Astrocyte of the cerebellum (primary cell): Measurements from ENCODE around the gene SARS2.
"Not testable (repeated sequence)": the region's sequence is repeated elsewhere in the genome, so short reads cannot be mapped to it uniquely, and the experiment has no call there.

Experiments
- DNase-seq: peaks from one replicate; pipeline ENCODE4 v3.0.0-alpha.2; 2011; ENCODE audit warnings: low read depth
- H3K4me3 ChIP-seq: 2 replicates; pipeline ENCODE4 v1.5.1; 2011; ENCODE audit warnings: mild to moderate bottlenecking, low read depth, low read length, moderate library complexity
- in situ Hi-C: cut with HindIII; loops from 2 replicates; pipeline ENCODE4 v1.10.0; 2017; ENCODE audit warnings: low sequenced_read_pairs
- TF ChIP-seq, protein P1 (sequence below): IDR thresholded peaks from 2 replicates; pipeline ENCODE4 v1.5.1; 2012; ENCODE audit warnings: low read length, low read depth, moderate library complexity, mild to moderate bottlenecking; ENCODE audit errors: missing control alignments

SARS2 gene

DNA sequence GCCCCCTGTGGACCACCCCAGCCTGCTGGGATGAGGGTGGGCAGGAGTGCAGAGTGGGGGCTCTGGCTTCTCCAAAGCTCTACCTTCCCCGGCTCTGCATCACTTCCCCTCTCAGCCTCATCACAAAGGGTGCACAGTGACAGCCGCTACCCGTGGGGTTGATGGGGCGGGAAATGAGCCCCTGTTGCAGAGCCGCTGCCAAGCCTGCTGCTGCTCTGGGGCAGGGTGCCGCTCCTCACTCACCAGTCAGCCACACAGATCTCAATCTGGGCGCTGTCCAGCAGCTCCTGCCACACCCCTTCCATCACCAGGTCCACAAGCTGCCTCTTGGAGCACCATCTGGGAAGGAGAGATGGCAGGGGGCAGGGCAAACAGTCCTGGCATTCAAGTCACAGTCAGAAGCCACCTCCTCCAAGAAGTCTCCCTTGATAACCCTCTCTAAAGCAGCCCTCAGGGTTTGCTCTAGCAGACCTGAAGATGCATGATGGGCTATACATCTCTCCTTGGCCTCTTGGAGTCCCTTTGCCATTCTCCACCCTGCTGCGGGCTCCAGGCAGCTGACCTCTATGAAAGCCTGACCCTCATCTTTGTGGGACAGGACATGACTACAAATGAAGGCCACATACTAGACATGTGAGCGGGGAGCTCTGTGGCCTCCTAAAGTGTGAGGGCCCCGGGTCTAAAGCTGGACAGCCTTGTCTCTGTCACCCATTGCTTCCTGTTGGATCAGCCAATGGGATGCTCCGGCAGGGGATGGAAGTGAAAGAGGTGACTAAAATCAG, 15.9 kb upstream of the SARS2 start:
- TF ChIP-seq, protein P1, sequence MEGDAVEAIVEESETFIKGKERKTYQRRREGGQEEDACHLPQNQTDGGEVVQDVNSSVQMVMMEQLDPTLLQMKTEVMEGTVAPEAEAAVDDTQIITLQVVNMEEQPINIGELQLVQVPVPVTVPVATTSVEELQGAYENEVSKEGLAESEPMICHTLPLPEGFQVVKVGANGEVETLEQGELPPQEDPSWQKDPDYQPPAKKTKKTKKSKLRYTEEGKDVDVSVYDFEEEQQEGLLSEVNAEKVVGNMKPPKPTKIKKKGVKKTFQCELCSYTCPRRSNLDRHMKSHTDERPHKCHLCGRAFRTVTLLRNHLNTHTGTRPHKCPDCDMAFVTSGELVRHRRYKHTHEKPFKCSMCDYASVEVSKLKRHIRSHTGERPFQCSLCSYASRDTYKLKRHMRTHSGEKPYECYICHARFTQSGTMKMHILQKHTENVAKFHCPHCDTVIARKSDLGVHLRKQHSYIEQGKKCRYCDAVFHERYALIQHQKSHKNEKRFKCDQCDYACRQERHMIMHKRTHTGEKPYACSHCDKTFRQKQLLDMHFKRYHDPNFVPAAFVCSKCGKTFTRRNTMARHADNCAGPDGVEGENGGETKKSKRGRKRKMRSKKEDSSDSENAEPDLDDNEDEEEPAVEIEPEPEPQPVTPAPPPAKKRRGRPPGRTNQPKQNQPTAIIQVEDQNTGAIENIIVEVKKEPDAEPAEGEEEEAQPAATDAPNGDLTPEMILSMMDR = no peak
- DNase-seq = no peak
- in situ Hi-C loops = no loop called here
- H3K4me3 ChIP-seq = no peak overlapping the region

DNA sequence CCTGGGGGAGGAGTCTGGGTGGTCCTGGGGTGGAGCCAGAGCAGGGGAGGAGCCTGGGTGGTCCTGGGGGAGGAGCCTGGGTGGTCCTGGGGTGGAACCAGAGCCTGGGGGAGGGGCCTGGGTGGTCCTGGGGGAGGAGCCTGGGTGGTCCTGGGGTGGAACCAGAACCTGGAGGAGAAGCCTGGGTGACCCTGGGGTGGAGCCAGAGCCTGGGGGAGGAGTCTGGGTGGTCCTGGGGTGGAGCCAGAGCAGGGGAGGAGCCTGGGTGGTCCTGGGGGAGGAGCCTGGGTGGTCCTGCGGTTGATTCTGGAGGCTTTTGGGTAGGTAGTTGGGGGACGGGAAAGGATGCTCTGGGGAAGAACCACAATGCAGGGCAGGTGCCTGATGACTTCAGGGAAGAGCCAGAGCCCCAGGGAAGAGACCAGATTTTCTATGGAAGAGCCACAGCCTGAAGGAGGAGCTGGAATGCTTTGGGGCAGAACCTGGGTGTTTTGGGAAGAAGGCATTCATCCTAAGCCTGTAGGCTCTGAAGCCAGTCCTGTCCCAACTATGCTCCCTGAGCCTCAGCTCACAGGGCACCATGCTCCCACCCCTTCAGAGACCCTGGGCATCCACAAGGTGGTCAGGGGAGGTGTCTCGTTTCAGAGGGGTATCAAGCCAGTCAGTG, 15.1 kb upstream of the SARS2 start:
- no peak for DNase-seq
- H3K4me3 ChIP-seq = no peak overlapping the region
- in situ Hi-C loops = no loop called here
- TF ChIP-seq, protein P1 = no peak

DNA sequence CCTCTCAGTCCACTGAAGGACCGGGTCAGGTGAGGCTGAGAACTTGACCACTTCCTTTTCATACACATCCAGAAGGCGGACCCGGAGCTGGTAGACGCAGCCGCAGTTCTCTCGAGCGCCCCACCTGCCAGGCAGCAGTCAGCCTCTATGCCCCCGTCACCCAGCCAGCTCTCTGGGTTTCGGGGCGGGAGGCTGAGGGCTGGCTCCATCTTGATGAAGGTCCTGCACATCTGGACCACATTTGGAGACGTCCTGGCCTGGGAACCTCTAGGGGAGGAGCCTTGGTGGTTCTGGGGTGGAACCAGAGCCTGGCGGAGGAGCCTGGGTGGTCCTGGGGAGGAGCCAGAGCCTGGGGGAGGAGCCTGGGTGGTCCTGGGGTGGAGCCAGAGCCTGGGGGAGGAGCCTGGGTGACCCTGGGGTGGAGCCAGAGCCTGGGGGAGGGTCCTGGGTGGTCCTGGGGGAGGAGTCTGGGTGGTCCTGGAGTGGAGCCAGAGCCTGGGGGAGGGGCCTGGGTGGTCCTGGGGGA, 14.5 kb upstream of the SARS2 start:
- no peak for DNase-seq
- TF ChIP-seq, protein P1 = no peak
- H3K4me3 ChIP-seq = no peak overlapping the region
- in situ Hi-C loops = no loop called here

DNA sequence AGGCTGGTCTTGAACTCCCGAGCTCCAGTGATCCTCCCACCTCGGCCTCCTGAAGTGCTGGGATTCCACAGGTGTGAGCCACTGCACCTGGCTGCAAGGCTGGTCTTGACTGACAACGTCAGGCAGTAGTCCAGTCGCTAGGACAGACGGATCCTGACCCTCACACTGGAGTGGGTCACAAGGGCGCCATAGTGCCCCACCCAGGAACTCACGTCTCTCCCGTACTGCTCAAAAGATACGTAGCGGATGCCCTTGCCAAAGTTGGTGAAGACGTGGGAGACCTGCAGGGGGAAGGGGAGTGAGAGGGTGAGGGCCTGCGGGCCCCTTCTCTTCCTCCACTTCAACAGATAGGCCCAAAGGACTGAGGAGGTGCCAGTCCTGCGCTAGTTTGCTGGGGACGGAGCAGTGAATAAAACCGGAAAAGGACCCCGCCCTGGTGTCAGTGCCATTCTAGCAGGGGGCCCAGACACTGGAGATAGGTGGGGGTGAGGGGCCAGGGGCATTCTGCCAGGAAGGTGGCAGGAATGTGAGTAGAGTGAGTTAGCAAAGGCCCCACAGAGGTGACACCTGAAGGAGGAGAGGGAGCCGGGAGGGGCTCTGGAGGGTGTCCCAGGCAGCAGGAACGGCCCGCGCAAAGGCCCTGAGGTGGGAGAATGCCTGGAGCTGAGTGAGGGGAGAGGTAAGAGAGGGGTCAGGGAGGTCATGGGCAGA, 12.1 kb upstream of the SARS2 start:
- in situ Hi-C loops = no loop called here
- TF ChIP-seq, protein P1 = no peak
- DNase-seq = no peak
- no peak overlapping the region for H3K4me3 ChIP-seq

DNA sequence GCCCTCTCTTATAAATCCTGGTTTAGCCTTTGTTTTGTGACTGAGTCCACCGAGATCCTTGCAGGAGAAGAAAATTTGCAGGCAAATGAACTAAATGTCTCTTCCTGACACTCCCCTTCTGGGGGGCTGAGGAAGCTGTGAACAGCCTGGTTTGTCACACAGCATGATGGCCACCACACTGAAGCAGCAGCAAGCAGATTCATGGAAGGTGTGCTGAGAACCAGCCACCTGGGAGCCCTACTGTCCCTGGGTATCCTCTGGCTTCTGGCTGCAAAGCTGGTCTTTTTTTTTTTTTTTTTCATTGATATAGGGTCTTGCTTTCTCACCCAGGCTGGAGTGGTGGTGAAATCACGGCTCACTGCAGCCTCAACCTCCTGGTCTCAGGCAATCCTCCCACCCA, 11.4 kb upstream of the SARS2 start:
- no peak for DNase-seq
- TF ChIP-seq, protein P1 = no peak
- no peak overlapping the region for H3K4me3 ChIP-seq
- in situ Hi-C loops = no loop called here

DNA sequence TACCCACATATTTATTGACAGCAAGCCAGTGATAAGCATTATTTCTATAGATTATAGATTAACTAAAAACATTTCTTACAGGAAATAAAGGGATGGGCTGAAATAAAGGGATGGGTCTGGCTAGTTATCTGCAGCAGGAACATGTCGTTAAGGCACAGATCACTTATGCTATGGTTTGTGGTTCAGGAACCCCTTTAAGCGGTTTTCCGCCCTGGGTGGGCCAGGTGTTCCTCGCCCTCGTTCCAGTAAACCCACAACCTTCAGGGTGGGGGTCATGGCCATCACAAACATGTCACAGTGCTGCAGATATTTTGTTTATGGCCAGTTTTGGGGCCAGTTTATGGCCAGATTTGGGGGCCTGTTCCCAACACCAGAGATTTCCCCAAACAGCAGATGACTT, 10.9 kb upstream of the SARS2 start:
- H3K4me3 ChIP-seq, DNase-seq, in situ Hi-C loops: not testable (repeated sequence)
